ENCODE results near the gene SEPTIN10.

The SEPTIN10 gene

DNA sequence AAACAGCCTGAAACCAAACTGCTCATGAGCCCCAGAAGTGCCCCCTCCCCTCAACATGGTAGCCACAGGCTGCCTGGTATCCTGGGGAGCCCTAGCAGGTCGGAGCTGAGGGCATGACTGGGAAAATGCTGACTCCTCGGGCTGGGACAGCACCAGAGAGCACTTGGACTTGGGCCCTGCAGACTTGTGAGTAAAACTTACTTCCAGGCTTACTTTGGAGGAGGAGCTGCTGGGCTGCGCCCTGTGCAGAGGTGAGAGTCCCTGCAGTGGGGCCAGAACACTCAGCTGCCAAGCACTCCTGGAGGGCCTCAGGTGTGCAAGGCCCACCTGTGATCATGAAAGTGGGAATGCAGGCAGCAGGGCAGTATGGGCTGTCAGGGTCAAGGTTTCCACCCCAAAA is 119.4 kb downstream of the SEPTIN10 start:
- no peak for DNase-seq

DNA sequence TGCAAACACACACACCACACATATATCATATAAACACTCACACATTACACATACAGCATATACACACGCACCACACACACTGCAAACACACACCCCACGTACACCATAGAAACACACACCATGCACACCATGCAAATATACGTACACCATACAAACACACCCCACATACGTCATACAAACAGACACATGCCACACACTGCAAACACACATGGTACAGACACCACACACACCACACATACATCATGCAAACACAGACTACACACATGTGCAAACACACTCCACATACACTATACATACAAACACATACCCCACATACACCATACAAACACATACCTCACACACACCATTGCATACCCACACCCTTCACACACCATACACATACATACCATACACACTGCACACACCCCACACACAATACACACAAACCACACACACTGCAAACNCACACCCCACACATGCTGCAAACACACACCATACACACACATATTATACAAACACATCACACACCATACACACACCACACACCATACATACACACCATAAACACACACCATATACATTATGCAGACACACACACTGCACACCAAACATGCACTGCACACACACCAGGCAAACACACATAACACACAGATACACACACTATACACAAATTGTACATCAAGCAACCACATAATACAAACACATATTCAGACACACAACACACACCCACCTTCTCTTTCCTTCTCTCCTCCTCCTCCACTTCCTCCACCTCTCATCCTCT is 120.4 kb downstream of the SEPTIN10 start:
- DNase-seq = no peak
